ENCODE results near the gene SERPINA12. TPM values are rescaled to one million over a fixed set of nuclear protein-coding genes. Genes with fewer than 3 reads are reported as not detected.

SERPINA12 gene
- total and polyA plus RNA-seq, 4 donors: 0.28 TPM; not detected in 3

- TF ChIP-seq FOXA2 (IDR thresholded peaks at IDR 0.05) (no peak), ATF3 (IDR thresholded peaks at IDR 0.05) (no peak), JUND (IDR thresholded peaks at IDR 0.05) (no peak)
Observed at GRCh38 chr14:94472842-94473241, 36.4 kb downstream of the SERPINA12 start (continued).

GRCh38 chr14:94471045-94471444 is 38.2 kb downstream of the SERPINA12 start:
- H3K4me1 ChIP-seq (ENCODE audit: control insufficient read depth in 4 of 4, insufficient read depth in 4 of 4, low read length in 3 of 4): peaks cover 0 to 7% (median 4%) of the 10 kb centered on the region in 4 donors
- H3K4me3 ChIP-seq (ENCODE audit: low read depth in 1 of 3, low read length in 3 of 3): no peak overlapping the region
- no peaks in the 10 kb centered on the region for H3K36me3 ChIP-seq (ENCODE audit: control insufficient read depth in 4 of 4, insufficient read depth in 3 of 4, low read depth in 1 of 4, low read length in 3 of 4)
- H3K9ac ChIP-seq (ENCODE audit: low read depth in 1 of 2, low read length in 2 of 2): no peak overlapping the region
- 36% methylated on average over 2 of the region's 2 CpGs for WGBS
- no peak overlapping the region for H3K27ac ChIP-seq (ENCODE audit: low read depth in 1 of 2, low read length in 2 of 2)
- H3K27me3 ChIP-seq (ENCODE audit: control insufficient read depth in 4 of 4, insufficient read depth in 4 of 4, low read length in 3 of 4): no peaks in the 10 kb centered on the region
- DNase-seq (ENCODE audit: low spot score): no peak
- H3K9me3 ChIP-seq (ENCODE audit: control insufficient read depth in 4 of 4, low read length in 3 of 4): no peaks in the 10 kb centered on the region
- no peak for TF ChIP-seq FOXA1 (IDR thresholded peaks at IDR 0.05)
- TF ChIP-seq TAF1 (conservative IDR thresholded peaks at IDR 0.05): no peak
- TF ChIP-seq, protein P1, sequence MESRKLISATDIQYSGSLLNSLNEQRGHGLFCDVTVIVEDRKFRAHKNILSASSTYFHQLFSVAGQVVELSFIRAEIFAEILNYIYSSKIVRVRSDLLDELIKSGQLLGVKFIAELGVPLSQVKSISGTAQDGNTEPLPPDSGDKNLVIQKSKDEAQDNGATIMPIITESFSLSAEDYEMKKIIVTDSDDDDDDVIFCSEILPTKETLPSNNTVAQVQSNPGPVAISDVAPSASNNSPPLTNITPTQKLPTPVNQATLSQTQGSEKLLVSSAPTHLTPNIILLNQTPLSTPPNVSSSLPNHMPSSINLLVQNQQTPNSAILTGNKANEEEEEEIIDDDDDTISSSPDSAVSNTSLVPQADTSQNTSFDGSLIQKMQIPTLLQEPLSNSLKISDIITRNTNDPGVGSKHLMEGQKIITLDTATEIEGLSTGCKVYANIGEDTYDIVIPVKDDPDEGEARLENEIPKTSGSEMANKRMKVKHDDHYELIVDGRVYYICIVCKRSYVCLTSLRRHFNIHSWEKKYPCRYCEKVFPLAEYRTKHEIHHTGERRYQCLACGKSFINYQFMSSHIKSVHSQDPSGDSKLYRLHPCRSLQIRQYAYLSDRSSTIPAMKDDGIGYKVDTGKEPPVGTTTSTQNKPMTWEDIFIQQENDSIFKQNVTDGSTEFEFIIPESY (IDR thresholded peaks at IDR 0.05): no peak
- peak; percentile 22 to 60 for TF ChIP-seq HNF4A (conservative IDR thresholded peaks at IDR 0.05)
- no peak for TF ChIP-seq NR2F2 (IDR thresholded peaks at IDR 0.05)
- TF ChIP-seq, protein P2, sequence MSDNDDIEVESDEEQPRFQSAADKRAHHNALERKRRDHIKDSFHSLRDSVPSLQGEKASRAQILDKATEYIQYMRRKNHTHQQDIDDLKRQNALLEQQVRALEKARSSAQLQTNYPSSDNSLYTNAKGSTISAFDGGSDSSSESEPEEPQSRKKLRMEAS (IDR thresholded peaks at IDR 0.05): peak; percentile 13
- TF ChIP-seq YY1 (IDR thresholded peaks at IDR 0.05): peak; percentile 29
- TF ChIP-seq RXRA (IDR thresholded peaks at IDR 0.05): peak in 1 of 2 donors; percentile 42

GRCh38 chr14:94470311-94470710 is 39.0 kb downstream of the SERPINA12 start:
- no peak for DNase-seq (ENCODE audit: low spot score)
- H3K4me1 ChIP-seq (ENCODE audit: control insufficient read depth in 4 of 4, insufficient read depth in 4 of 4, low read length in 3 of 4): peaks cover 0 to 7% (median 4%) of the 10 kb centered on the region in 4 donors
- no peak overlapping the region for H3K4me3 ChIP-seq (ENCODE audit: low read depth in 1 of 3, low read length in 3 of 3)
- H3K27ac ChIP-seq (ENCODE audit: low read depth in 1 of 2, low read length in 2 of 2): no peak overlapping the region
- 56% methylated on average over 2 of the region's 2 CpGs for WGBS
- no peak for TF ChIP-seq GABPA (IDR thresholded peaks at IDR 0.05 in 1 of 2, conservative IDR thresholded peaks at IDR 0.05 in 1 of 2)
- TF ChIP-seq, protein P2 (IDR thresholded peaks at IDR 0.05): no peak
- TF ChIP-seq REST (IDR thresholded peaks at IDR 0.05): no peak
- no peak for TF ChIP-seq JUND (IDR thresholded peaks at IDR 0.05)
- TF ChIP-seq EGR1 (IDR thresholded peaks at IDR 0.05; ENCODE audit: low read depth in 2 of 2): no peak
- TF ChIP-seq TAF1 (conservative IDR thresholded peaks at IDR 0.05): no peak
- TF ChIP-seq FOXA1 (IDR thresholded peaks at IDR 0.05): no peak
- TF ChIP-seq HNF4G (IDR thresholded peaks at IDR 0.05): no peak
- no peak for TF ChIP-seq HNF4A (conservative IDR thresholded peaks at IDR 0.05)
- no peak for TF ChIP-seq NR2F2 (IDR thresholded peaks at IDR 0.05)
- H3K36me3 ChIP-seq (ENCODE audit: control insufficient read depth in 4 of 4, insufficient read depth in 3 of 4, low read depth in 1 of 4, low read length in 3 of 4): no peaks in the 10 kb centered on the region
- H3K9ac ChIP-seq (ENCODE audit: low read depth in 1 of 2, low read length in 2 of 2): no peak overlapping the region
- H3K9me3 ChIP-seq (ENCODE audit: control insufficient read depth in 4 of 4, low read length in 3 of 4): no peaks in the 10 kb centered on the region
- H3K27me3 ChIP-seq (ENCODE audit: control insufficient read depth in 4 of 4, insufficient read depth in 4 of 4, low read length in 3 of 4): no peaks in the 10 kb centered on the region
